Activated CD4-positive, alpha-beta T cell treated with anti-CD3 and anti-CD28 coated beads, Interleukin-2, Interleukin-4, amounts not matched to agents 100 ng/mL and 50 ng/mL, durations not matched to agents 16 hours and 8 hours (primary cell): ENCODE measurements around the gene HECTD4.
A peak's percentile ranks its signal among the peaks of the same experiment; 100 is the strongest.
"Not testable (repeated sequence)": the region's sequence is repeated elsewhere in the genome, so short reads cannot be mapped to it uniquely, and the experiment has no call there.

ENCODE experiments used
- DNase-seq: peaks from one replicate; pipeline ENCODE4 v3.0.0-alpha.2; 2020; ENCODE audit warnings: low spot score

Gene HECTD4

GRCh38 chr12:112381883-112382796, at the start of gene HECTD4:
TSS of gene HECTD4 (minus strand) at chr12:112382431. CDS start at chr12:112382128, 303 bp downstream.
- DNase-seq = peak; percentile 93

GRCh38 chr12:112431965-112432364, 49.7 kb upstream of the HECTD4 start:
- no peak for DNase-seq

- DNase-seq = no peak
Observed at GRCh38 chr12:112430929-112431328, 48.7 kb upstream of the HECTD4 start.

GRCh38 chr12:112427760-112428159, 45.5 kb upstream of the HECTD4 start:
- no peak for DNase-seq

- DNase-seq = no peak
Observed at GRCh38 chr12:112425582-112426382, 43.6 kb upstream of the HECTD4 start.

GRCh38 chr12:112424126-112424525, 41.9 kb upstream of the HECTD4 start:
- DNase-seq = no peak

GRCh38 chr12:112422531-112422930, 40.3 kb upstream of the HECTD4 start:
- no peak for DNase-seq

GRCh38 chr12:112421363-112421762, 39.1 kb upstream of the HECTD4 start:
- no peak for DNase-seq

- DNase-seq = no peak
Observed at GRCh38 chr12:112420740-112421139, 38.5 kb upstream of the HECTD4 start.

GRCh38 chr12:112419297-112420133, 37.3 kb upstream of the HECTD4 start:
- peak; percentile 33 for DNase-seq

- peak; percentile 89 for DNase-seq
Observed at GRCh38 chr12:112418608-112419296, 36.5 kb upstream of the HECTD4 start, which contains the start of gene PTPN11. TSS of gene PTPN11 (plus strand) at chr12:112418947. CDS start at chr12:112419112, 165 bp downstream.

- DNase-seq = no peak
Observed at GRCh38 chr12:112418273-112418607, 36.0 kb upstream of the HECTD4 start.

- DNase-seq = not testable (repeated sequence)
Observed at GRCh38 chr12:112415457-112415856, 33.2 kb upstream of the HECTD4 start.

- no peak for DNase-seq
Observed at GRCh38 chr12:112413855-112414625, 31.8 kb upstream of the HECTD4 start.

- DNase-seq = no peak
Observed at GRCh38 chr12:112409906-112410244, 27.6 kb upstream of the HECTD4 start.

- peak; percentile 94 for DNase-seq
Observed at GRCh38 chr12:112409064-112409905, 27.1 kb upstream of the HECTD4 start, which contains the start of gene RPL6. TSS of gene RPL6 (minus strand) at chr12:112409605. CDS start at chr12:112408656, 949 bp downstream.

GRCh38 chr12:112408621-112409020, 26.4 kb upstream of the HECTD4 start:
- DNase-seq = peak; percentile 44

GRCh38 chr12:112407683-112408082, 25.5 kb upstream of the HECTD4 start:
- not testable (repeated sequence) for DNase-seq
